BLaER1 (cell line): ENCODE data around the gene GRB10.

ENCODE experiments used
- H3K27ac ChIP-seq: shearing (Covaris generic); formaldehyde crosslinking; 2 replicates; pipeline ENCODE4 v1.8.1; 2022
- H3K27me3 ChIP-seq: shearing (Covaris generic); formaldehyde crosslinking; 2 replicates; pipeline ENCODE4 v1.8.1; 2022
- H3K36me3 ChIP-seq: shearing (Covaris generic); formaldehyde crosslinking; 2 replicates; pipeline ENCODE4 v1.8.1; 2022
- H3K4me1 ChIP-seq: shearing (Covaris generic); formaldehyde crosslinking; 2 replicates; pipeline ENCODE4 v1.8.1; 2022
- H3K4me2 ChIP-seq: shearing (Covaris generic); formaldehyde crosslinking; 2 replicates; pipeline ENCODE4 v1.8.1; 2022
- H3K4me3 ChIP-seq: shearing (Covaris generic); formaldehyde crosslinking; 2 replicates; pipeline ENCODE4 v1.8.1; 2022
- H3K9ac ChIP-seq: shearing (Covaris generic); formaldehyde crosslinking; 2 replicates; pipeline ENCODE4 v1.8.1; 2022
- H3K9me3 ChIP-seq: shearing (Covaris generic); formaldehyde crosslinking; 2 replicates; pipeline ENCODE4 v1.8.1; 2022
- H4K20me1 ChIP-seq: shearing (Covaris generic); formaldehyde crosslinking; 2 replicates; pipeline ENCODE4 v1.8.1; 2022
- Cebpa-rat ChIP-seq: shearing (Covaris generic); IDR thresholded peaks from 2 replicates; pipeline ENCODE4 v1.8.1; 2022

The GRB10 gene

GRCh38 chr7:50766849-50767207 is 15.9 kb downstream of the GRB10 start:
- TF ChIP-seq Cebpa-rat = no peak
- peaks cover 91% of the 10 kb centered on the region for H4K20me1 ChIP-seq
- H3K36me3 ChIP-seq = peaks cover 58% of the 10 kb centered on the region
- no peak overlapping the region for H3K4me3 ChIP-seq
- peaks cover 57% of the 10 kb centered on the region for H3K9me3 ChIP-seq
- H3K27me3 ChIP-seq = no peaks in the 10 kb centered on the region
- H3K4me1 ChIP-seq = peaks cover 56% of the 10 kb centered on the region
- no peak overlapping the region for H3K27ac ChIP-seq
- H3K4me2 ChIP-seq = no peak overlapping the region
- H3K9ac ChIP-seq = no peak overlapping the region

GRCh38 chr7:50766106-50766848 is 16.4 kb downstream of the GRB10 start:
- peaks cover 56% of the 10 kb centered on the region for H3K4me1 ChIP-seq
- H4K20me1 ChIP-seq = peaks cover 90% of the 10 kb centered on the region
- H3K9ac ChIP-seq = no peak overlapping the region
- no peak overlapping the region for H3K4me2 ChIP-seq
- H3K4me3 ChIP-seq = no peak overlapping the region
- H3K9me3 ChIP-seq = peaks cover 53% of the 10 kb centered on the region
- no peak overlapping the region for H3K27ac ChIP-seq
- no peak for TF ChIP-seq Cebpa-rat
- no peaks in the 10 kb centered on the region for H3K27me3 ChIP-seq
- H3K36me3 ChIP-seq = peaks cover 53% of the 10 kb centered on the region

- Histone ChIP-seq H3K4me2 (peak overlapping the region; percentile 70), H3K9me3 (peaks cover 38% of the 10 kb centered on the region), H3K27ac (peak overlapping the region; percentile 61), H3K36me3 (peaks cover 36% of the 10 kb centered on the region), H3K27me3 (no peaks in the 10 kb centered on the region), H4K20me1 (peaks cover 66% of the 10 kb centered on the region), H3K9ac (no peak overlapping the region; the same call in 1 of the 2 replicates), H3K4me3 (no peak overlapping the region), H3K4me1 (peaks cover 49% of the 10 kb centered on the region)
- TF ChIP-seq Cebpa-rat = no peak
Measured at GRCh38 chr7:50762337-50762736, 20.4 kb downstream of the GRB10 start.

- H3K4me1 ChIP-seq = peaks cover 49% of the 10 kb centered on the region
- no peaks in the 10 kb centered on the region for H3K27me3 ChIP-seq
- TF ChIP-seq Cebpa-rat = no peak
- H3K4me2 ChIP-seq = peak overlapping the region; percentile 70
- peaks cover 37% of the 10 kb centered on the region for H3K36me3 ChIP-seq
- peak overlapping the region; percentile 45; the same call in 1 of the 2 replicates for H3K9ac ChIP-seq
- peaks cover 66% of the 10 kb centered on the region; the same call in 1 of the 2 replicates for H4K20me1 ChIP-seq
- peak overlapping the region; percentile 61 for H3K27ac ChIP-seq
- H3K4me3 ChIP-seq = 0 out of 2 replicates have a peak overlapping the region, but pooled peaks have one; percentile 18
- H3K9me3 ChIP-seq = peaks cover 32% of the 10 kb centered on the region
Measured at GRCh38 chr7:50761713-50762112, 21.0 kb downstream of the GRB10 start.

GRCh38 chr7:50757703-50758390 is 24.8 kb downstream of the GRB10 start:
- peaks cover 72% of the 10 kb centered on the region for H4K20me1 ChIP-seq
- no peak overlapping the region for H3K27ac ChIP-seq
- H3K4me2 ChIP-seq = no peak overlapping the region
- peaks cover 49% of the 10 kb centered on the region for H3K36me3 ChIP-seq
- H3K27me3 ChIP-seq = no peaks in the 10 kb centered on the region
- H3K9me3 ChIP-seq = peaks cover 6% of the 10 kb centered on the region
- peaks cover 71% of the 10 kb centered on the region for H3K4me1 ChIP-seq
- no peak overlapping the region for H3K9ac ChIP-seq
- TF ChIP-seq Cebpa-rat = no peak
- no peak overlapping the region for H3K4me3 ChIP-seq

- H3K36me3 ChIP-seq = peaks cover 49% of the 10 kb centered on the region
- H3K9ac ChIP-seq = no peak overlapping the region
- H3K4me1 ChIP-seq = peaks cover 71% of the 10 kb centered on the region
- no peak overlapping the region for H3K4me3 ChIP-seq
- no peak overlapping the region for H3K4me2 ChIP-seq
- no peak for TF ChIP-seq Cebpa-rat
- peak overlapping the region; percentile 4; the same call in 1 of the 2 replicates for H3K27ac ChIP-seq
- peaks cover 6% of the 10 kb centered on the region for H3K9me3 ChIP-seq
- H4K20me1 ChIP-seq = peaks cover 64% of the 10 kb centered on the region
- no peaks in the 10 kb centered on the region for H3K27me3 ChIP-seq
Measured at GRCh38 chr7:50756180-50756579, 26.5 kb downstream of the GRB10 start.

GRCh38 chr7:50754684-50755083 is 28.0 kb downstream of the GRB10 start:
- Histone ChIP-seq H4K20me1 (peaks cover 60% of the 10 kb centered on the region), H3K4me3 (no peak overlapping the region)
- TF ChIP-seq Cebpa-rat = no peak

GRCh38 chr7:50754241-50754640 is 28.5 kb downstream of the GRB10 start:
- Histone ChIP-seq H4K20me1 (peaks cover 56% of the 10 kb centered on the region), H3K4me1 (peaks cover 74% of the 10 kb centered on the region), H3K4me2 (peak overlapping the region; percentile 87), H3K27ac (peak overlapping the region; percentile 74), H3K36me3 (peaks cover 37% of the 10 kb centered on the region), H3K9ac (peak overlapping the region; percentile 53; the same call in 1 of the 2 replicates), H3K4me3 (no peak overlapping the region), H3K9me3 (no peaks in the 10 kb centered on the region; the same call in 1 of the 2 replicates), H3K27me3 (no peaks in the 10 kb centered on the region)
- no peak for TF ChIP-seq Cebpa-rat

More at GRCh38 chr7:50754684-50755083, 28.0 kb downstream of the GRB10 start:
- peak overlapping the region; percentile 53; the same call in 1 of the 2 replicates for H3K9ac ChIP-seq
- H3K9me3 ChIP-seq = peaks cover 2% of the 10 kb centered on the region
- peak overlapping the region; percentile 74 for H3K27ac ChIP-seq
- peaks cover 73% of the 10 kb centered on the region for H3K4me1 ChIP-seq
- peaks cover 39% of the 10 kb centered on the region for H3K36me3 ChIP-seq
- no peaks in the 10 kb centered on the region for H3K27me3 ChIP-seq
- H3K4me2 ChIP-seq = peak overlapping the region; percentile 87

- no peaks in the 10 kb centered on the region; the same call in none of the 2 replicates for H3K9me3 ChIP-seq
- peak overlapping the region; percentile 32; the same call in 1 of the 2 replicates for H3K9ac ChIP-seq
- no peak overlapping the region for H3K4me3 ChIP-seq
- H3K27me3 ChIP-seq = no peaks in the 10 kb centered on the region
- peaks cover 49% of the 10 kb centered on the region for H4K20me1 ChIP-seq
- peaks cover 39% of the 10 kb centered on the region for H3K36me3 ChIP-seq
- H3K4me1 ChIP-seq = peaks cover 92% of the 10 kb centered on the region
- H3K27ac ChIP-seq = peak overlapping the region; percentile 74
- peak overlapping the region; percentile 87 for H3K4me2 ChIP-seq
- TF ChIP-seq Cebpa-rat = no peak
Measured at GRCh38 chr7:50752422-50752821, 30.3 kb downstream of the GRB10 start.

GRCh38 chr7:50751146-50751545 is 31.6 kb downstream of the GRB10 start:
- H3K9me3 ChIP-seq = no peaks in the 10 kb centered on the region; the same call in none of the 2 replicates
- H3K27me3 ChIP-seq = no peaks in the 10 kb centered on the region
- no peak overlapping the region for H3K9ac ChIP-seq
- peaks cover 29% of the 10 kb centered on the region for H3K36me3 ChIP-seq
- TF ChIP-seq Cebpa-rat = no peak
- H3K4me2 ChIP-seq = peak overlapping the region; percentile 87
- H3K27ac ChIP-seq = peak overlapping the region; percentile 54
- peaks cover 98% of the 10 kb centered on the region for H3K4me1 ChIP-seq
- peaks cover 38% of the 10 kb centered on the region for H4K20me1 ChIP-seq
- no peak overlapping the region for H3K4me3 ChIP-seq
